ENCODE measurements around the gene TAS1R2. TPM values are rescaled to one million over a fixed set of nuclear protein-coding genes. Genes with fewer than 3 reads are reported as not detected.

The TAS1R2 gene
- total and polyA plus RNA-seq, 2 experiments from 2014 or later, result not detected

DNA sequence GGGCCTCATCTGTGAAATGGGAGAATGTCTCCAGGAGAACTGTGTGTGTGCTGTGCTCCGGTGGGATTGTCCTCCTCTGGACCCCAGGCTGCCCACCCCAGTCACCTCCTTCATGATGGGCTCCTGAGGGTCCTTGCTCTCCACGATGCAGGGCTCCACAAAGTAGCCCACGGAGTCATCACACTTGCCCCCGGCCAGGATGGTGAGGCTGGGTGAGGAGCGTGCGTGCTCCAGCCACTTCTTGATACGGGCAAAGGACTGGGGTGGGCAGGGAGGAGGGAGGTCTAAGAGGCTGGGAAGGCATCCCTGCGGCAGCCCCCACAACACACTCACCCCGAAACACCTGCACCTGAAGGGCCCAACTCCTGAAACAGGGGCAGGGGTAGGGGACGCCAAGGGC, 16.8 kb upstream of the TAS1R2 start:
- H3K4me1 ChIP-seq (ENCODE audit: insufficient read depth), result peaks cover 5% of the 10 kb centered on the region; the same call in 1 of the 2 replicates
- H3K27ac ChIP-seq (ENCODE audit: low read depth), result no peak overlapping the region
- TF ChIP-seq NANOG (IDR thresholded peaks at IDR 0.05; ENCODE audit: borderline replicate concordance) (no peak), REST (IDR thresholded peaks at IDR 0.05; ENCODE audit: unreplicated experiment) (no peak), ZNF114 (CRISPR knock-in tag; IDR thresholded peaks at IDR 0.05) (no peak), STAT1 (IDR thresholded peaks at IDR 0.05; ENCODE audit: unreplicated experiment) (no peak), POLR2AphosphoS5 (IDR thresholded peaks at IDR 0.05; ENCODE audit: low read depth) (no peak), ZNF331 (CRISPR knock-in tag; IDR thresholded peaks at IDR 0.05; ENCODE audit: low read depth) (no peak), EZH2phosphoT487 (IDR thresholded peaks at IDR 0.05; ENCODE audit: unreplicated experiment) (no peak), CTCF (conservative IDR thresholded peaks at IDR 0.05; ENCODE audit: low read depth in 2 of 2) (no peak), ETS1 (IDR thresholded peaks at IDR 0.05) (no peak), CREB1 (CRISPR knock-in tag; IDR thresholded peaks at IDR 0.05; ENCODE audit: low read depth) (no peak), EZH2 (IDR thresholded peaks at IDR 0.05; ENCODE audit: low read depth, unreplicated experiment) (no peak), JUNB (IDR thresholded peaks at IDR 0.05; ENCODE audit: unreplicated experiment) (no peak), ZNF462 (CRISPR knock-in tag; IDR thresholded peaks at IDR 0.05) (no peak)
- Mint-ChIP-seq H3K4me3 (no peak overlapping the region), H3K4me1 (no peaks in the 10 kb centered on the region), H3K27me3 (ENCODE audit: insufficient read depth, low read depth, poor library complexity) (peaks cover 3% of the 10 kb centered on the region), H3K36me3 (ENCODE audit: low read depth) (no peaks in the 10 kb centered on the region; the same call in 2 of the 3 replicates), H3K9me3 (no peaks in the 10 kb centered on the region), H3K27ac (no peak overlapping the region)
- no peak overlapping the region for H3K4me2 ChIP-seq
- no peak overlapping the region for H2AFZ ChIP-seq
- no peaks in the 10 kb centered on the region for H3K36me3 ChIP-seq (ENCODE audit: insufficient read depth)
- no peak overlapping the region for H3K4me3 ChIP-seq
- ATAC-seq (no peak), DNase-seq (ENCODE audit: low spot score) (no peak)
- H3F3A ChIP-seq (replicated peaks; ENCODE audit: low read depth), result no peaks in the 10 kb centered on the region
- no peaks in the 10 kb centered on the region for H3K27me3 ChIP-seq (ENCODE audit: insufficient read depth)
- no peaks in the 10 kb centered on the region for H3K79me2 ChIP-seq (replicated peaks; ENCODE audit: insufficient read depth)
- H3K9me2 ChIP-seq (ENCODE audit: insufficient read depth), result no peaks in the 10 kb centered on the region
- no peaks in the 10 kb centered on the region; the same call in 1 of the 2 replicates for H4K20me1 ChIP-seq (replicated peaks; ENCODE audit: insufficient read depth)

Measured in GM23338 (cell line).